ENCODE results near the gene LMBRD1. TPM values are rescaled to one million over a fixed set of nuclear protein-coding genes. Genes with fewer than 3 reads are reported as not detected.

LMBRD1 gene
- total RNA-seq, 1 experiment from 2014 or later = 27.5 TPM

- H3K27me3 ChIP-seq (replicated peaks; ENCODE audit: control insufficient read depth, insufficient read depth, low read length) = no peaks in the 10 kb centered on the region
- no peak overlapping the region for H3K4me3 Mint-ChIP-seq (ENCODE audit: unreplicated experiment)
- no peaks in the 10 kb centered on the region for H3K36me3 Mint-ChIP-seq (ENCODE audit: insufficient read depth, unreplicated experiment)
- BruUV-seq (replicated peaks) = no TSS peak
- no peaks in the 10 kb centered on the region for H3K9me3 Mint-ChIP-seq (ENCODE audit: unreplicated experiment)
- DNase-seq = no peak
- H3K4me3 ChIP-seq (ENCODE audit: low read depth, low read length) = no peak overlapping the region
- H3K4me1 Mint-ChIP-seq (ENCODE audit: low read depth, unreplicated experiment) = peaks cover 3% of the 10 kb centered on the region
- intact Hi-C loops (cut with micrococcal nuclease; ENCODE audit: unreplicated experiment) = no loop called here
- no peak for TF ChIP-seq CTCF (IDR thresholded peaks at IDR 0.05; ENCODE audit: insufficient read depth in 1 of 2, low read depth in 1 of 2, low read length in 1 of 2, severe bottlenecking in 1 of 2, unreplicated experiment in 1 of 2)
- H3K27ac Mint-ChIP-seq (ENCODE audit: unreplicated experiment) = no peak overlapping the region
- H3K27me3 Mint-ChIP-seq (ENCODE audit: insufficient read depth, unreplicated experiment) = no peaks in the 10 kb centered on the region
- no peaks in the 10 kb centered on the region for H3K36me3 ChIP-seq (ENCODE audit: control insufficient read depth, insufficient read depth, low read length)
- H3K9me3 ChIP-seq = no peaks in the 10 kb centered on the region
- H3K4me1 ChIP-seq = peaks cover 11% of the 10 kb centered on the region
- ChIA-PET CTCF (interaction anchor here (1.1 kb wide), 1 partner anchor 11 kb away, joined by 13 read pairs; no protein-coding TSS in a partner anchor), POLR2A (no interaction called here)
Observed at GRCh38 chr6:69785697-69786096, 11.1 kb downstream of the LMBRD1 start.

- Mint-ChIP-seq H3K36me3 (ENCODE audit: insufficient read depth, unreplicated experiment) (no peaks in the 10 kb centered on the region), H3K4me3 (ENCODE audit: unreplicated experiment) (no peak overlapping the region), H3K9me3 (ENCODE audit: unreplicated experiment) (no peaks in the 10 kb centered on the region), H3K27ac (ENCODE audit: unreplicated experiment) (no peak overlapping the region), H3K4me1 (ENCODE audit: low read depth, unreplicated experiment) (peaks cover 7% of the 10 kb centered on the region), H3K27me3 (ENCODE audit: insufficient read depth, unreplicated experiment) (no peaks in the 10 kb centered on the region)
- TF ChIP-seq CTCF (IDR thresholded peaks at IDR 0.05; ENCODE audit: insufficient read depth in 1 of 2, low read depth in 1 of 2, low read length in 1 of 2, severe bottlenecking in 1 of 2, unreplicated experiment in 1 of 2) = no peak
- H3K4me1 ChIP-seq = peaks cover 17% of the 10 kb centered on the region
- ChIA-PET POLR2A (no interaction called here), CTCF (no interaction called here)
- intact Hi-C loops (cut with micrococcal nuclease; ENCODE audit: unreplicated experiment) = no loop called here
- H3K27me3 ChIP-seq (replicated peaks; ENCODE audit: control insufficient read depth, insufficient read depth, low read length) = no peaks in the 10 kb centered on the region
- no peak overlapping the region for H3K4me3 ChIP-seq (ENCODE audit: low read depth, low read length)
- BruUV-seq (replicated peaks) = no TSS peak
- no peaks in the 10 kb centered on the region for H3K9me3 ChIP-seq
- DNase-seq = no peak
- H3K36me3 ChIP-seq (ENCODE audit: control insufficient read depth, insufficient read depth, low read length) = peaks cover under 1% of the 10 kb centered on the region; the same call in 1 of the 2 replicates
Observed at GRCh38 chr6:69784595-69785377, 12.0 kb downstream of the LMBRD1 start.

- CTCF ChIA-PET = no interaction called here
Observed at GRCh38 chr6:69783108-69783507, 13.7 kb downstream of the LMBRD1 start.

More at GRCh38 chr6:69783108-69783507, 13.7 kb downstream of the LMBRD1 start:
- H3K4me1 Mint-ChIP-seq (ENCODE audit: low read depth, unreplicated experiment) = peaks cover 7% of the 10 kb centered on the region
- no peak overlapping the region for H3K27ac Mint-ChIP-seq (ENCODE audit: unreplicated experiment)
- Histone ChIP-seq H3K4me3 (ENCODE audit: low read depth, low read length) (no peak overlapping the region), H3K4me1 (peaks cover 17% of the 10 kb centered on the region), H3K9me3 (no peaks in the 10 kb centered on the region), H3K36me3 (ENCODE audit: control insufficient read depth, insufficient read depth, low read length) (peaks cover 1% of the 10 kb centered on the region; the same call in 1 of the 2 replicates), H3K27me3 (replicated peaks; ENCODE audit: control insufficient read depth, insufficient read depth, low read length) (no peaks in the 10 kb centered on the region)
- no peak for DNase-seq
- POLR2A ChIA-PET = no interaction called here
- no peaks in the 10 kb centered on the region for H3K36me3 Mint-ChIP-seq (ENCODE audit: insufficient read depth, unreplicated experiment)
- H3K4me3 Mint-ChIP-seq (ENCODE audit: unreplicated experiment) = no peak overlapping the region
- no peak for TF ChIP-seq CTCF (IDR thresholded peaks at IDR 0.05; ENCODE audit: insufficient read depth in 1 of 2, low read depth in 1 of 2, low read length in 1 of 2, severe bottlenecking in 1 of 2, unreplicated experiment in 1 of 2)
- intact Hi-C loops (cut with micrococcal nuclease; ENCODE audit: unreplicated experiment) = no loop called here
- no peaks in the 10 kb centered on the region for H3K9me3 Mint-ChIP-seq (ENCODE audit: unreplicated experiment)
- H3K27me3 Mint-ChIP-seq (ENCODE audit: insufficient read depth, unreplicated experiment) = no peaks in the 10 kb centered on the region
- no TSS peak for BruUV-seq (replicated peaks)

Data from Caco-2 (cell line).